Measurements from ENCODE around the gene RAB11FIP4.

DNA sequence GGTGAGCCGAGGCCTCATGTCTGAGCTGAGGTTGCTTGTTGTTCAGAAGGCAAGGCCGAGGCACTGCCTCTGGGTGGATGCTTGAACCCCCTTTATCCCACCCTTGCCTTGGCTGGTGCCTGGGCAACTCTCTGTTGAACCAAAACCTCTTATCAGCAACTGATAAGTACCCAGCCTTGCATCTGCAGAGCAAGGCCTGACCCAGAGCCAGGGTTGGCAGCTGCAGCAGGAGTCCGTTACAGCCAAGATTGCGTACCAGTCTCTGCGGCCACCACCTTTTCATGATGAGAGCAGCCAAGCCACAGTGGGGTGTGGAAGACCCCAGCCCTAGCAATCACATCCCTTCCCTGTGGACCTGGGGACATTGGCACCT, 118.3 kb downstream of the RAB11FIP4 start:
- TF ChIP-seq, protein P1, sequence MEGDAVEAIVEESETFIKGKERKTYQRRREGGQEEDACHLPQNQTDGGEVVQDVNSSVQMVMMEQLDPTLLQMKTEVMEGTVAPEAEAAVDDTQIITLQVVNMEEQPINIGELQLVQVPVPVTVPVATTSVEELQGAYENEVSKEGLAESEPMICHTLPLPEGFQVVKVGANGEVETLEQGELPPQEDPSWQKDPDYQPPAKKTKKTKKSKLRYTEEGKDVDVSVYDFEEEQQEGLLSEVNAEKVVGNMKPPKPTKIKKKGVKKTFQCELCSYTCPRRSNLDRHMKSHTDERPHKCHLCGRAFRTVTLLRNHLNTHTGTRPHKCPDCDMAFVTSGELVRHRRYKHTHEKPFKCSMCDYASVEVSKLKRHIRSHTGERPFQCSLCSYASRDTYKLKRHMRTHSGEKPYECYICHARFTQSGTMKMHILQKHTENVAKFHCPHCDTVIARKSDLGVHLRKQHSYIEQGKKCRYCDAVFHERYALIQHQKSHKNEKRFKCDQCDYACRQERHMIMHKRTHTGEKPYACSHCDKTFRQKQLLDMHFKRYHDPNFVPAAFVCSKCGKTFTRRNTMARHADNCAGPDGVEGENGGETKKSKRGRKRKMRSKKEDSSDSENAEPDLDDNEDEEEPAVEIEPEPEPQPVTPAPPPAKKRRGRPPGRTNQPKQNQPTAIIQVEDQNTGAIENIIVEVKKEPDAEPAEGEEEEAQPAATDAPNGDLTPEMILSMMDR (conservative IDR thresholded peaks at IDR 0.05 in 1 of 2, IDR thresholded peaks at IDR 0.05 in 1 of 2; ENCODE audit: low read depth in 1 of 2, low read length in 2 of 2), result no peak
- no peak for TF ChIP-seq EZH2 (IDR thresholded peaks at IDR 0.05; ENCODE audit: low read length, missing control alignments)
